Measurements from ENCODE around the gene B3GNT5.

B3GNT5 gene

DNA sequence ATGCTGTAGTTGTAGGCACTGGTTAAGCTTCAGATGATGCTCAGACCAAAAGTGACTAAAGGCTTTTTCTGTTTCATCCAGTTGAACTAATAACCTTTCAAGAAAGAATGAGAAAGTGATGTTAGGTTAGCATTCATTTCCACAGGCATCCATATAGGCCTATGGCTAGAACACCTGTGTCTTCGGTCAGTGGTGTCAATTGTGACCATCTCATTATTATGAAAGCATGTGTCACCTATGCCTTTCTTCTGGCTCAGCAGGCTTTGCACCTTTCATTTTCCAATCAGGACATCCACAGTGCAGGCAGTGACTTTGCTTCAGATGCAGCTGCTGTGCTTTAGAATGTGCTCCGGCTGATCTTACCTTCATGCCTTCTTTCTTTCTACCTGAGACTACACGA is 57.9 kb downstream of the B3GNT5 start:
- in situ Hi-C loops (cut with MboI; ENCODE audit: low pct_unique_long_range_greater_than_20kb, low sequenced_read_pairs) = no loop called here
- no peak for DNase-seq

DNA sequence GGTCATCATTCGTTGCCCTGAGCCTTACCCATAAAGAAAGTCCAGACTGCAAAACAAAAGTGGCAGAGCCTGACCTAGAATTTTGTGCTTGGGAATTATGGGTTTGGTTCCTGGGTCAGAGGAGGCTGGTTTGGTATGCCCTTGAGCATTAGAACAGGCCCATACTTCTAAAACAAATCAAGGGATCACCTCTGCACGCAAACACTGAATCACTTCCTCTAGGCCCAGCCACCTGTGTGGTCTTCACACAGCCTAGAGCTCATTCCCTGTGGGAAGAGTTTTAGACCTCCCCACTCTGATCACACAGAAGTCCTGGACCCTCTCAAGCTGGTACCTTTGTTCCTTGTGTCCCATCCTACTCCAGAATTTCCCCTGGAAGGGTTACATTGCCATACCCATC is 59.4 kb downstream of the B3GNT5 start:
- in situ Hi-C loops (cut with MboI; ENCODE audit: low pct_unique_long_range_greater_than_20kb, low sequenced_read_pairs) = no loop called here
- no peak for DNase-seq

- in situ Hi-C loops (cut with MboI; ENCODE audit: low pct_unique_long_range_greater_than_20kb, low sequenced_read_pairs) = no loop called here
Measured at GRCh38 chr3:183313351-183313750, 60.3 kb downstream of the B3GNT5 start.

GRCh38 chr3:183313764-183314163 is 60.7 kb downstream of the B3GNT5 start:
- no peak for DNase-seq
- in situ Hi-C loops (cut with MboI; ENCODE audit: low pct_unique_long_range_greater_than_20kb, low sequenced_read_pairs) = no loop called here

More at GRCh38 chr3:183313351-183313750, 60.3 kb downstream of the B3GNT5 start:
- DNase-seq = no peak

DNA sequence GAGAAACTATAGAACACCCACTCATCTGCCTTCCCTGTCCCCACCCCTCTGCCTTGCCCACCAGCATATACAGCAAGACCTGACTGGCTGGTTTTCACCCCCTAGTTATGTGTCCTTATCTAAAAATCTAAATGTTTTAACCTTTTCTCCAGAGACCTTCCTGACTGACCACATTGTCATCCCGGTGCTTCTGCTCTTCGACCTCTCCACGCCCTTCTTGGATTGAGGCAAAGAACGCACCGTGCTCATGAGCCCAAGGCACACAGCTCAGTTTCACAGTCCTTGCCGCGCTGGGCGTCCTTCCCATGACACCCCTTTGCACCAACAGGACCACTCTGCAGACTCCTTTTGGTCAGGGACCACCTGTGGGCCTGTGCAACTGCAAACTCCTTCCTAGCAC is 62.7 kb downstream of the B3GNT5 start:
- in situ Hi-C loops (cut with MboI; ENCODE audit: low pct_unique_long_range_greater_than_20kb, low sequenced_read_pairs) = no loop called here

GRCh38 chr3:183317271-183317670 is 64.2 kb downstream of the B3GNT5 start:
- in situ Hi-C loops (cut with MboI; ENCODE audit: low pct_unique_long_range_greater_than_20kb, low sequenced_read_pairs) = no loop called here
- no peak for DNase-seq

More for the DNA sequence above, 62.7 kb downstream of the B3GNT5 start:
- DNase-seq = no peak

DNA sequence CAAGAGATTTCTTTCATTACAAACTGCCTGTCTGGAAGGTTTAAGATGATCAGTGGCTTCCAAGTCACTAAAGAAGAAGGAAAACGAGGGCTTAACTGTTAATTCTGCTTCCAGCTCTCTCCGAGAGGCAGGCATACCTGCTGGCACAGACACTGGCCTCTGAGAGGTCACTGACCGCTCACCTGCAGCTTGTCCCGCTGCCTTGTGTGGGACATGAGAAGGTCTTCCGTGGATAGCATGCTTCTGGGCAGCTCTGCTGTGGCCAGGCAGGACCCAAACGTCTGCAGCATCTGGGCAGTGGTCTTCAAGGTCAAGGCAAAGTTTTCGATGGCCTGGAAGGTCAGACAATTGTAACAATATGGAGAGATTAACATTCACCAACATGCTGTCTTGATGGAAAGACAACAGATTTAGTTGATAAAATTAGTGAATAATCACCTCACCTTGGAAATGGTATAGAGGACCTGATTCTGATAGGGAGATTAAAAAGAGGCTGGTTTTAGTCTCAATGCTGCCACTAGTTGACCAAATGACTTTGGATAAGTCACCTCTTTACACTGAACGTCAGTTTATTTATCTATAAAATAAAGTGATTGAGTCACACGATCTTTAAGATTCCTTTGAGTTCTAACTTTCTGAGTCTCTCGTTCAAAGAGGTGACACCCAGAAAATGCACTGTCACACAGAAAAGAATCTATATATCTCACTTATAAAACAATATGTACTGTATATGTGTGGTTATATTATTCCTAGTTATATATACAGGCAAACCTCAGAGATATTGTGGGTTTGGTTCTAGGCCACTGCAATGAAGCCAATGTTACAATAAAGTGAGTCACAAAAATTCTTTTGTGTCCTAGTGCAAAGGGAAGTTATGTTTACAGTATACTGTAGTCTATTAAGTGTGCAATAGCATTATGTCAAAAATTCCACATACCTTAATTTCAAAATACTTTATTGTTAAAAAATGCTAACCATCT is 65.1 kb downstream of the B3GNT5 start:
- in situ Hi-C loops (cut with MboI; ENCODE audit: low pct_unique_long_range_greater_than_20kb, low sequenced_read_pairs) = no loop called here
- DNase-seq = no peak

DNA sequence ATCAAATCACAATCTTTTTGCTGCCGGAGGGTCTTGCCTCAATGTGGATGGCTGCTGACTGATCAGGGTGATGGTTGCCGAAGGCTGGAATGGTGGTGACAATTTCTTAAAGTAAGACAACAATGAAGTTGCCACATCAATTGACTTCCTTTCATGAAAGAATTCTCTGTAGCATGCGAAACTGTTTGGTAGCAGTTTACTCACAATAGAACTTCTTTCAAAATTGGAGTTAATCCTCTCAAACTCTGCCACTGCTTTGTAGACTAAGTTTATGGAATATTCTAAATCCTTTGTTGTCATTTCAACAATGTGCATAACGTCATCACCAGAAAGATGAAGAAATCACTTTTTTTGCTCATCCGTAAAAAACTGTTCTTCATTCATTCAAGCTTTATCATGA is 65.8 kb downstream of the B3GNT5 start:
- in situ Hi-C loops (cut with MboI; ENCODE audit: low pct_unique_long_range_greater_than_20kb, low sequenced_read_pairs) = no loop called here
- no peak for DNase-seq

DNA sequence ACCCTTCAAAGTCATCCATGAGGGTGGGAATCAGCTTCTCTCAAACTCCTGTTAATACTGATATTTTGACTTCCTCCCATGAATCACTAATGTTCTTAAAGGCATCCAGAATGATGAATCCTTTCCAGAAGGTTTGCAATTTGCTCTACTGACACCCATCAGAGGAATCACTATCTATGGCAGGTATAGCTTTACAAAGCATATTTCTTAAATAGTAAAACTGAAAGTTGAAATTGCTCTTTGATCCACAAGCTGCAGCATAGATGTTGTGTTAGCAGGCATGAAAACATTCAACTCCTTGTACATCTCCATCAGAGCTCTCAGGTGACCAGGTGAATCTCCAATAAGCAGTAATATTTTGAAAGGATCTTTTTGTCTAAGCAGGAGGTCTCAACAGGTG is 66.3 kb downstream of the B3GNT5 start:
- DNase-seq = no peak
- in situ Hi-C loops (cut with MboI; ENCODE audit: low pct_unique_long_range_greater_than_20kb, low sequenced_read_pairs) = no loop called here

Data from KBM-7 (cell line).